ENCODE measurements around the gene MYH14. TPM values are rescaled to one million over a fixed set of nuclear protein-coding genes. Genes with fewer than 3 reads are reported as not detected.
A peak's percentile ranks its signal among the peaks of the same experiment; 100 is the strongest.

MYH14 gene
- total and polyA plus RNA-seq, 2 of the 13 experiments (the other 11 are each of a cell fraction or from before 2014, with no cell fraction given): 5.5 to 5.8 TPM

GRCh38 chr19:50325310-50326100 is 122.1 kb downstream of the MYH14 start (continued):
- no peak for TF ChIP-seq HNF1A (IDR thresholded peaks at IDR 0.05; ENCODE audit: low read depth)
- 0 out of 2 replicates have a peak, but pooled peaks have one; percentile 33 for TF ChIP-seq HNF1A (CRISPR knock-in tag; IDR thresholded peaks at IDR 0.05; ENCODE audit: borderline replicate concordance)
- peak; percentile 69; the same call in 1 of the 2 replicates for TF ChIP-seq HOXA9 (CRISPR knock-in tag; IDR thresholded peaks at IDR 0.05; ENCODE audit: borderline replicate concordance)
- TF ChIP-seq ZBTB44 (CRISPR knock-in tag; IDR thresholded peaks at IDR 0.05): peak; percentile 88
- peak; percentile 70; the same call in 1 of the 3 replicates for TF ChIP-seq MXI1 (IDR thresholded peaks at IDR 0.05; ENCODE audit: borderline replicate concordance, low read depth, low read length)
- no peak for TF ChIP-seq SOX13 (IDR thresholded peaks at IDR 0.05)
- 0 out of 4 replicates have a peak, but pooled peaks of 1 of the 2 experiments have one; percentile 12 for TF ChIP-seq SOX13 (CRISPR knock-in tag; conservative IDR thresholded peaks at IDR 0.05 in 1 of 2, IDR thresholded peaks at IDR 0.05 in 1 of 2)
- peak in 1 of 2 experiments; percentile 49; a peak in 1 of 4 replicates for TF ChIP-seq HMGXB4 (CRISPR knock-in tag; IDR thresholded peaks at IDR 0.05; ENCODE audit: borderline replicate concordance in 1 of 2, low read depth in 1 of 2)
- TF ChIP-seq ZNF616 (CRISPR knock-in tag; IDR thresholded peaks at IDR 0.05; ENCODE audit: low read depth): peak; percentile 67; the same call in 1 of the 2 replicates
- peak; percentile 87; the same call in 1 of the 2 replicates for TF ChIP-seq RFXAP (CRISPR knock-in tag; IDR thresholded peaks at IDR 0.05; ENCODE audit: borderline replicate concordance)
- TF ChIP-seq ZNF326 (CRISPR knock-in tag; IDR thresholded peaks at IDR 0.05; ENCODE audit: borderline replicate concordance): 0 out of 2 replicates have a peak, but pooled peaks have one; percentile 33
- 0 out of 2 replicates have a peak, but pooled peaks have one; percentile 7 for TF ChIP-seq RARA (CRISPR knock-in tag; IDR thresholded peaks at IDR 0.05)
- no peak for TF ChIP-seq TCF12 (IDR thresholded peaks at IDR 0.05)
- peak; percentile 81; the same call in 1 of the 2 replicates for TF ChIP-seq TCF12 (CRISPR knock-in tag; IDR thresholded peaks at IDR 0.05)
- peak; percentile 96; the same call in 1 of the 2 replicates for TF ChIP-seq ZNF446 (CRISPR knock-in tag; IDR thresholded peaks at IDR 0.05)
- no peak for TF ChIP-seq REL (CRISPR knock-in tag; conservative IDR thresholded peaks at IDR 0.05)
- TF ChIP-seq SALL1 (CRISPR knock-in tag; IDR thresholded peaks at IDR 0.05): peak; percentile 87
- TF ChIP-seq ATF7 (IDR thresholded peaks at IDR 0.05): no peak
- TF ChIP-seq ATF7 (CRISPR knock-in tag; IDR thresholded peaks at IDR 0.05): no peak
